DOHH2 (cell line): ENCODE results near the gene LRRC30.

Experiments used
- H3F3A ChIP-seq: fragments of 200-600 bp; sonication (generic), shearing (Covaris generic); 2 replicates; pipeline ENCODE4 v1.6.0; 2016; ENCODE audit warnings: antibody characterized with exemption, mild to moderate bottlenecking; ENCODE audit not compliant: control insufficient read depth, insufficient read depth
- H3K27ac ChIP-seq: fragments of 200-600 bp; sonication (generic); 2 replicates; pipeline ENCODE4 v1.5.1; 2014; ENCODE audit warnings: low read depth, mild to moderate bottlenecking, low read length, moderate library complexity
- H3K27me3 ChIP-seq: fragments of 200-600 bp; sonication (generic); 2 replicates; pipeline ENCODE4 v1.6.1; 2014; ENCODE audit warnings: mild to moderate bottlenecking, low read length, mixed read lengths; ENCODE audit not compliant: control insufficient read depth
- H3K36me3 ChIP-seq: fragments of 200-600 bp; sonication (generic); 2 replicates; pipeline ENCODE4 v1.6.1; 2014; ENCODE audit warnings: mild to moderate bottlenecking, low read length, moderate library complexity, mixed read lengths; ENCODE audit not compliant: control insufficient read depth
- H3K4me1 ChIP-seq: fragments of 200-600 bp; sonication (generic); 2 replicates; pipeline ENCODE4 v1.6.1; 2014; ENCODE audit warnings: mild to moderate bottlenecking, low read length, mixed read lengths; ENCODE audit not compliant: control insufficient read depth
- H3K4me2 ChIP-seq: fragments of 200-600 bp; sonication (generic); 2 replicates; pipeline ENCODE4 v1.6.0; 2014; ENCODE audit warnings: mild to moderate bottlenecking, low read length, moderate library complexity
- H3K4me3 ChIP-seq: fragments of 200-600 bp; sonication (generic); 2 replicates; pipeline ENCODE4 v1.5.1; 2014; ENCODE audit warnings: mild to moderate bottlenecking, low read length, mixed read lengths
- H3K79me2 ChIP-seq: fragments of 200-600 bp; sonication (generic); 2 replicates; pipeline ENCODE4 v1.6.1; 2014; ENCODE audit warnings: mild to moderate bottlenecking, low read length, mixed read lengths; ENCODE audit not compliant: control insufficient read depth
- H3K9me2 ChIP-seq: fragments of 200-600 bp; sonication (generic); replicated peaks from 2 replicates; pipeline ENCODE4 v1.6.1; 2014; ENCODE audit warnings: mild to moderate bottlenecking, low read length, mixed read lengths; ENCODE audit not compliant: control insufficient read depth
- H3K9me3 ChIP-seq: fragments of 200-600 bp; sonication (generic); 2 replicates; pipeline ENCODE4 v1.6.1; 2014; ENCODE audit warnings: antibody characterized with exemption, low read length, mixed read lengths; ENCODE audit not compliant: control insufficient read depth, insufficient read depth
- H4K20me1 ChIP-seq: fragments of 200-600 bp; sonication (generic); 2 replicates; pipeline ENCODE4 v1.6.0; 2014; ENCODE audit warnings: low read depth, mild to moderate bottlenecking, antibody characterized with exemption, low read length, moderate library complexity; ENCODE audit not compliant: control insufficient read depth, insufficient read depth
- CTCF ChIP-seq: fragments of 200-600 bp; sonication (generic); IDR thresholded peaks from one replicate; pipeline ENCODE4 v1.5.1; 2014; ENCODE audit warnings: antibody characterized with exemption, mild to moderate bottlenecking, low read depth, low read length; ENCODE audit not compliant: poor library complexity, severe bottlenecking
- EZH2phosphoT487 ChIP-seq: fragments of 200-600 bp; sonication (generic); IDR thresholded peaks from 2 replicates; pipeline ENCODE4 v1.6.1; 2017; ENCODE audit warnings: borderline replicate concordance, mild to moderate bottlenecking, antibody characterized with exemption, low read length, moderate library complexity, mixed read lengths

The LRRC30 gene

GRCh38 chr18:7236072-7236471, 5.2 kb downstream of the LRRC30 start:
- H3K4me2 ChIP-seq, result no peak overlapping the region
- TF ChIP-seq CTCF, result no peak
- TF ChIP-seq EZH2phosphoT487, result no peak
- H3K9me2 ChIP-seq, result no peaks in the 10 kb centered on the region
- H3F3A ChIP-seq, result no peaks in the 10 kb centered on the region
- H3K79me2 ChIP-seq, result no peaks in the 10 kb centered on the region
- no peaks in the 10 kb centered on the region for H4K20me1 ChIP-seq
- no peak overlapping the region for H3K27ac ChIP-seq
- no peak overlapping the region for H3K4me3 ChIP-seq
- no peaks in the 10 kb centered on the region for H3K9me3 ChIP-seq
- no peaks in the 10 kb centered on the region for H3K27me3 ChIP-seq
- H3K36me3 ChIP-seq, result no peaks in the 10 kb centered on the region
- no peaks in the 10 kb centered on the region for H3K4me1 ChIP-seq

- no peak overlapping the region for H3K27ac ChIP-seq
- H3K4me1 ChIP-seq, result no peaks in the 10 kb centered on the region
- no peaks in the 10 kb centered on the region for H3K9me3 ChIP-seq
- no peak overlapping the region for H3K4me3 ChIP-seq
- H3K4me2 ChIP-seq, result no peak overlapping the region
- no peaks in the 10 kb centered on the region for H3K36me3 ChIP-seq
- no peaks in the 10 kb centered on the region for H4K20me1 ChIP-seq
- no peaks in the 10 kb centered on the region for H3K79me2 ChIP-seq
- H3K27me3 ChIP-seq, result no peaks in the 10 kb centered on the region
- no peaks in the 10 kb centered on the region for H3K9me2 ChIP-seq
- H3F3A ChIP-seq, result no peaks in the 10 kb centered on the region
- TF ChIP-seq CTCF (no peak), EZH2phosphoT487 (no peak)
These were observed 6.0 kb downstream of the LRRC30 start for GRCh38 chr18:7236933-7237332.

GRCh38 chr18:7237673-7238272, 6.9 kb downstream of the LRRC30 start:
- no peaks in the 10 kb centered on the region for H3K27me3 ChIP-seq
- H3K4me1 ChIP-seq, result no peaks in the 10 kb centered on the region
- no peaks in the 10 kb centered on the region for H3K9me2 ChIP-seq
- H3F3A ChIP-seq, result no peaks in the 10 kb centered on the region
- H3K36me3 ChIP-seq, result no peaks in the 10 kb centered on the region
- H3K4me3 ChIP-seq, result no peak overlapping the region
- no peak overlapping the region for H3K27ac ChIP-seq
- H3K79me2 ChIP-seq, result no peaks in the 10 kb centered on the region
- H3K4me2 ChIP-seq, result no peak overlapping the region
- TF ChIP-seq EZH2phosphoT487 (no peak), CTCF (no peak)
- H4K20me1 ChIP-seq, result no peaks in the 10 kb centered on the region
- H3K9me3 ChIP-seq, result no peaks in the 10 kb centered on the region

- H3K4me3 ChIP-seq, result no peak overlapping the region
- H3K9me2 ChIP-seq, result no peaks in the 10 kb centered on the region
- H3K4me1 ChIP-seq, result no peaks in the 10 kb centered on the region
- no peaks in the 10 kb centered on the region for H3K36me3 ChIP-seq
- H3K9me3 ChIP-seq, result no peaks in the 10 kb centered on the region
- H3K27me3 ChIP-seq, result no peaks in the 10 kb centered on the region
- H4K20me1 ChIP-seq, result no peaks in the 10 kb centered on the region
- TF ChIP-seq CTCF (no peak), EZH2phosphoT487 (no peak)
- H3K79me2 ChIP-seq, result no peaks in the 10 kb centered on the region
- no peaks in the 10 kb centered on the region for H3F3A ChIP-seq
- H3K4me2 ChIP-seq, result no peak overlapping the region
- no peak overlapping the region for H3K27ac ChIP-seq
These were observed 12.0 kb downstream of the LRRC30 start for GRCh38 chr18:7242926-7243325.
